Keratinocyte (primary cell): ENCODE data around the gene SLX4. TPM values are rescaled to one million over a fixed set of nuclear protein-coding genes. Genes with fewer than 3 reads are reported as not detected.

Experiments used
- DNase-seq: peaks from one replicate; pipeline ENCODE4 v3.0.0-alpha.2; 2011; ENCODE audit warnings: low read depth, missing footprints, low spot score
- FAIRE-seq: peaks from 2 replicates; lab custom pipeline; 2011; peaks lifted over from hg19 to GRCh38; lab: Jason Lieb, UNC
- H2AFZ ChIP-seq: 2 replicates; pipeline ENCODE4 v1.6.0; 2012; ENCODE audit warnings: low read length, control low read depth, inconsistent platforms; ENCODE audit not compliant: control insufficient read depth
- H3K27ac ChIP-seq: 2 replicates; pipeline ENCODE4 v1.5.1; 2011; ENCODE audit warnings: low read length; ENCODE audit not compliant: control insufficient read depth, insufficient read depth
- H3K27me3 ChIP-seq: 3 replicates; pipeline ENCODE4 v1.6.0; 2011; ENCODE audit warnings: low read length; ENCODE audit not compliant: control insufficient read depth, insufficient read depth; ENCODE audit errors: extremely low read depth
- H3K36me3 ChIP-seq, 2 experiments: 2 replicates in 1 of 2; 3 replicates in 1 of 2; pipeline ENCODE4 v1.5.1; 2011; ENCODE audit warnings: low read length in 2 of 2, mild to moderate bottlenecking in 1 of 2; ENCODE audit not compliant: control insufficient read depth in 2 of 2, insufficient read depth in 2 of 2; ENCODE audit errors: extremely low read depth in 1 of 2
- H3K4me1 ChIP-seq: 3 replicates; pipeline ENCODE4 v1.5.1; 2011; ENCODE audit warnings: low read length; ENCODE audit not compliant: control insufficient read depth, insufficient read depth; ENCODE audit errors: extremely low read depth
- H3K4me2 ChIP-seq: 3 replicates; pipeline ENCODE4 v1.6.0; 2011; ENCODE audit warnings: low read depth, low read length; ENCODE audit not compliant: control insufficient read depth, insufficient read depth; ENCODE audit errors: extremely low read depth
- H3K4me3 ChIP-seq, 3 experiments: fragments of 200-600 bp in 1 of 3; sonication (generic) in 1 of 3; 2 replicates in 2 of 3; 3 replicates in 1 of 3; pipeline ENCODE4 v1.5.1; 2011 to 2016; ENCODE audit warnings: low read length in 3 of 3, mild to moderate bottlenecking in 3 of 3, control low read depth in 2 of 3, inconsistent platforms in 1 of 3, low read depth in 1 of 3, mixed read lengths in 1 of 3, mixed run types in 1 of 3, moderate library complexity in 1 of 3; ENCODE audit not compliant: control insufficient read depth in 2 of 3, insufficient read depth in 2 of 3; ENCODE audit errors: extremely low read depth in 1 of 3
- H3K79me2 ChIP-seq: 2 replicates; pipeline ENCODE4 v1.6.0; 2012; ENCODE audit warnings: low read length; ENCODE audit not compliant: control insufficient read depth, insufficient read depth
- H3K9ac ChIP-seq: 3 replicates; pipeline ENCODE4 v1.6.0; 2011; ENCODE audit warnings: low read length; ENCODE audit not compliant: control insufficient read depth, insufficient read depth; ENCODE audit errors: extremely low read depth
- H3K9me1 ChIP-seq: 3 replicates; pipeline ENCODE4 v1.6.0; 2011; ENCODE audit warnings: low read length; ENCODE audit not compliant: control insufficient read depth, insufficient read depth; ENCODE audit errors: extremely low read depth
- H3K9me3 ChIP-seq: 2 replicates; pipeline ENCODE4 v1.5.1; 2012; ENCODE audit warnings: low read depth, low read length; ENCODE audit not compliant: control insufficient read depth
- H4K20me1 ChIP-seq: 3 replicates; pipeline ENCODE4 v1.6.0; 2011; ENCODE audit warnings: low read length; ENCODE audit not compliant: control insufficient read depth, insufficient read depth; ENCODE audit errors: extremely low read depth
- CTCF ChIP-seq, 3 experiments: IDR thresholded peaks in 1 of 3; conservative IDR thresholded peaks in 1 of 3; optimal IDR thresholded peaks in 1 of 3; 2 replicates in 2 of 3; 3 replicates in 1 of 3; pipeline versions ENCODE3 to v1.5.1; 2011; ENCODE audit warnings: low read length in 3 of 3, mild to moderate bottlenecking in 3 of 3, moderate library complexity in 2 of 3, control low read depth in 1 of 3, inconsistent platforms in 1 of 3; ENCODE audit not compliant: insufficient read depth in 2 of 3; ENCODE audit errors: extremely low read depth in 1 of 3
- EZH2 ChIP-seq: IDR thresholded peaks from one replicate; pipeline ENCODE4 v1.6.1; 2012; ENCODE audit warnings: inconsistent platforms, mild to moderate bottlenecking, low read length, moderate library complexity
- dilution Hi-C: fragments of 300-500 bp; cut with MboI; formaldehyde crosslinking; loops from one replicate; pipeline ENCODE4 v1.7.0; 2020; ENCODE audit warnings: low sequenced_read_pairs; ENCODE audit not compliant: extremely low pct_ligation_motif_present
- polyA plus RNA-seq, 5 experiments: library from polyadenylated mRNA; depleted of rRNA in 3 of 5; stranded (reverse) in 3 of 5; stranded (forward) in 1 of 5; unstranded in 1 of 5; fragments of >200 nt; gene quantifications; 1 replicate in 1 of 5; 2 replicates in 3 of 5; 3 replicates in 1 of 5; pipeline versions ENCODE4 v1.2.1 to v1.2.3, GENCODE V29; 2011 to 2012; ENCODE audit warnings: missing spikeins in 2 of 5, low read depth in 1 of 5, low replicate concordance in 1 of 5

SLX4 gene
- polyA plus RNA-seq, 1 donor (not counting 4 experiments of a cell fraction or from before 2014, with no cell fraction given): 2.0 TPM

DNA sequence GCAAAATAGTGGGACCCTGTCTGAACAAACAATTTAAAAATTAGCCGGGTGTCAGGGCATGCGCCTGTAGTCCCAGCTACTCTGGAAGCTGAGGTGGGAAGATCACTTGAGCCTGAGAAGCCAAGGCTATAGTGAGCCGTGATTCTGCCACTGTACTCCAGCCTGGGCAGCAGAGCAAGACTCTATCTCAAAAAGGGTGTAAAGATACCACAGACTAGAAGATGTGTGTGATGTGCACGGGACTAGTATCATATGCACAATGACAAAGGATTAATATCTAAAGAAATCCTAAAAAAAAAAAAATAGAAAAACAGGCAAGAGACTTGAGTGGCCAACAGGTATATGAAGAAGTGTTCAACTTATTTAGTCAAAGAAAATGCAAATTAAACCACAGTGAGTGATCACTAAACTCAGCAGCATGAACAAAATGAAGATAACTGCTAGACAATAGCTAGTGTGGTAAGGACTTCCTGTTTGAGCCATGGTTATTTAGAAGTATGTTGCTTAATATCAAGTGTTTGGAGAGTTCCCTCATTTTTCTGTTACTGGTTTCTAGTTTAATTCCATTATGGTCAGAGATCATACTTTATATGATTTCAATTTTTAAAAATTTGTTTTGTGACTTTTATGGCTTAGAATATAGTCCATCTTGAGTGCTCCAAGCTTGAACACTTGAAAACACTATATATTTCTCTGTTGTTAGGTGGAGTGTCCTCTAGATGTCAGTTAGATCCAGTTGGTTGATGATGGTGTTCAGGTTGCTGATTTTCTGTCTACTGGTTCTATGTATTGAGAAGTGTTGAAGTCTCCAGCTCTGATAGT is 14.7 kb upstream of the SLX4 start:
- Histone ChIP-seq H3K9me1 (no peaks in the 10 kb centered on the region), H2AFZ (no peak overlapping the region), H3K79me2 (peaks cover 3% of the 10 kb centered on the region), H3K36me3 (no peaks in the 10 kb centered on the region), H3K4me1 (no peaks in the 10 kb centered on the region), H3K27me3 (no peaks in the 10 kb centered on the region), H3K9me3 (no peaks in the 10 kb centered on the region), H3K4me3 (no peak overlapping the region), H4K20me1 (no peaks in the 10 kb centered on the region), H3K27ac (no peak overlapping the region), H3K4me2 (no peak overlapping the region), H3K9ac (no peak overlapping the region)
- no peak for TF ChIP-seq CTCF (optimal IDR thresholded peaks at IDR 0.05 in 1 of 3, IDR thresholded peaks at IDR 0.05 in 1 of 3, conservative IDR thresholded peaks at IDR 0.05 in 1 of 3; ENCODE audit: extremely low read depth in 1 of 3, insufficient read depth in 2 of 3, low read length in 3 of 3)
- no peak for TF ChIP-seq EZH2
- no peak for DNase-seq
- peak; percentile 34 for FAIRE-seq
- dilution Hi-C loops: no loop called here

DNA sequence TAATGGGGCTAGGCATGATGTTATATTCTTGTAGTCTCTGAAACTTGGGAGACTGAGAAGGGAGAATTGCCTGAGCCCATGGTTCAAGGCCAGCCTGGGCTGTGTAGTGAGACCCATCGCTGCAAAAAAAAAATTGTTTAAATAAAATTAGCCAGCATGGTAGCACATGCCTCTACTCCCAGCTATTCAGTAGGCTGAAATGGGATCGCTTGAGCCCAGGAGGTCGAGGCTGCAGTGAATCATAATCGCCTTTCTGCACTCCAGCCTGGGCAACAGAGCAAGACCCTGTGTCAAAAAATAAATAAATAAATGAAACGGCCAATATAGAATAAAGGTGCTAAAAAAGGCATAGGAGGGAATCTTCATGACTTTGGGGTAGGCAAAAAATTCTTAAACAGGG is 13.9 kb upstream of the SLX4 start:
- H3K4me2 ChIP-seq: no peak overlapping the region
- no peak overlapping the region for H3K9ac ChIP-seq
- FAIRE-seq (no peak), DNase-seq (no peak)
- no peaks in the 10 kb centered on the region for H3K9me1 ChIP-seq
- H3K4me3 ChIP-seq: no peak overlapping the region
- no peaks in the 10 kb centered on the region for H3K36me3 ChIP-seq
- H3K27ac ChIP-seq: no peak overlapping the region
- dilution Hi-C loops: no loop called here
- H3K27me3 ChIP-seq: no peaks in the 10 kb centered on the region
- TF ChIP-seq CTCF (optimal IDR thresholded peaks at IDR 0.05 in 1 of 3, IDR thresholded peaks at IDR 0.05 in 1 of 3, conservative IDR thresholded peaks at IDR 0.05 in 1 of 3; ENCODE audit: extremely low read depth in 1 of 3, insufficient read depth in 2 of 3, low read length in 3 of 3): no peak
- TF ChIP-seq EZH2: no peak
- no peak overlapping the region for H2AFZ ChIP-seq
- peaks cover 5% of the 10 kb centered on the region for H3K79me2 ChIP-seq
- H3K9me3 ChIP-seq: no peaks in the 10 kb centered on the region
- no peaks in the 10 kb centered on the region for H3K4me1 ChIP-seq
- no peaks in the 10 kb centered on the region for H4K20me1 ChIP-seq
